Measurements from ENCODE around the gene RHNO1. TPM values are rescaled to one million over a fixed set of nuclear protein-coding genes. Genes with fewer than 3 reads are reported as not detected.

RHNO1 gene
- total RNA-seq: 18.8 and 20.3 TPM in 2 replicates

GRCh38 chr12:2877047-2877952 is at the start of gene RHNO1, which contains the start of gene FOXM1:
TSS of gene RHNO1 (plus strand) at chr12:2877223. CDS start at chr12:2885367, 8,144 bp downstream.
TSS of gene FOXM1 (minus strand) at chr12:2877174. CDS start at chr12:2874478, 2,696 bp downstream.
- TF ChIP-seq CTCF (IDR thresholded peaks at IDR 0.05; ENCODE audit: insufficient read depth, low read length, poor library complexity, severe bottlenecking): no peak
- peak within 1 kb of the TSS; percentile 78 for H3K4me3 ChIP-seq (ENCODE audit: low read depth, low read length)
- no peak for DNase-seq (ENCODE audit: low read depth)
- H3K36me3 ChIP-seq (ENCODE audit: control insufficient read depth, insufficient read depth, low read length): no peaks in the 10 kb centered on the region
- no peaks in the 10 kb centered on the region for H3K27me3 ChIP-seq (ENCODE audit: control insufficient read depth, insufficient read depth, low read length)

GRCh38 chr12:2829275-2829674 is 47.7 kb upstream of the RHNO1 start:
- Histone ChIP-seq H3K27me3 (ENCODE audit: control insufficient read depth, insufficient read depth, low read length) (no peaks in the 10 kb centered on the region), H3K4me3 (ENCODE audit: low read depth, low read length) (no peak overlapping the region), H3K36me3 (ENCODE audit: control insufficient read depth, insufficient read depth, low read length) (no peaks in the 10 kb centered on the region)
- no peak for DNase-seq (ENCODE audit: low read depth)
- TF ChIP-seq CTCF (IDR thresholded peaks at IDR 0.05; ENCODE audit: insufficient read depth, low read length, poor library complexity, severe bottlenecking): no peak

GRCh38 chr12:2832550-2833127 is 44.4 kb upstream of the RHNO1 start:
- TF ChIP-seq CTCF (IDR thresholded peaks at IDR 0.05; ENCODE audit: insufficient read depth, low read length, poor library complexity, severe bottlenecking): no peak
- DNase-seq (ENCODE audit: low read depth): no peak
- Histone ChIP-seq H3K36me3 (ENCODE audit: control insufficient read depth, insufficient read depth, low read length) (no peaks in the 10 kb centered on the region), H3K4me3 (ENCODE audit: low read depth, low read length) (no peak overlapping the region), H3K27me3 (ENCODE audit: control insufficient read depth, insufficient read depth, low read length) (peaks cover 11% of the 10 kb centered on the region)

- H3K4me3 ChIP-seq (ENCODE audit: low read depth, low read length): no peak overlapping the region
- no peak for DNase-seq (ENCODE audit: low read depth)
- no peak for TF ChIP-seq CTCF (IDR thresholded peaks at IDR 0.05; ENCODE audit: insufficient read depth, low read length, poor library complexity, severe bottlenecking)
- no peaks in the 10 kb centered on the region for H3K36me3 ChIP-seq (ENCODE audit: control insufficient read depth, insufficient read depth, low read length)
- H3K27me3 ChIP-seq (ENCODE audit: control insufficient read depth, insufficient read depth, low read length): peaks cover 11% of the 10 kb centered on the region
These were observed 43.7 kb upstream of the RHNO1 start for GRCh38 chr12:2833327-2833726.

GRCh38 chr12:2833810-2834209 is 43.2 kb upstream of the RHNO1 start:
- Histone ChIP-seq H3K4me3 (ENCODE audit: low read depth, low read length) (no peak overlapping the region), H3K36me3 (ENCODE audit: control insufficient read depth, insufficient read depth, low read length) (no peaks in the 10 kb centered on the region), H3K27me3 (ENCODE audit: control insufficient read depth, insufficient read depth, low read length) (peaks cover 11% of the 10 kb centered on the region)
- no peak for TF ChIP-seq CTCF (IDR thresholded peaks at IDR 0.05; ENCODE audit: insufficient read depth, low read length, poor library complexity, severe bottlenecking)
- DNase-seq (ENCODE audit: low read depth): no peak
